Activated T-cell treated with anti-CD3 and anti-CD28 coated beads for 24 hours (primary cell): ENCODE measurements around the gene RNF224.

Experiments used
- DNase-seq: peaks from one replicate; pipeline ENCODE4 v3.0.0-alpha.2; 2020; ENCODE audit warnings: low read depth

RNF224 gene

DNA sequence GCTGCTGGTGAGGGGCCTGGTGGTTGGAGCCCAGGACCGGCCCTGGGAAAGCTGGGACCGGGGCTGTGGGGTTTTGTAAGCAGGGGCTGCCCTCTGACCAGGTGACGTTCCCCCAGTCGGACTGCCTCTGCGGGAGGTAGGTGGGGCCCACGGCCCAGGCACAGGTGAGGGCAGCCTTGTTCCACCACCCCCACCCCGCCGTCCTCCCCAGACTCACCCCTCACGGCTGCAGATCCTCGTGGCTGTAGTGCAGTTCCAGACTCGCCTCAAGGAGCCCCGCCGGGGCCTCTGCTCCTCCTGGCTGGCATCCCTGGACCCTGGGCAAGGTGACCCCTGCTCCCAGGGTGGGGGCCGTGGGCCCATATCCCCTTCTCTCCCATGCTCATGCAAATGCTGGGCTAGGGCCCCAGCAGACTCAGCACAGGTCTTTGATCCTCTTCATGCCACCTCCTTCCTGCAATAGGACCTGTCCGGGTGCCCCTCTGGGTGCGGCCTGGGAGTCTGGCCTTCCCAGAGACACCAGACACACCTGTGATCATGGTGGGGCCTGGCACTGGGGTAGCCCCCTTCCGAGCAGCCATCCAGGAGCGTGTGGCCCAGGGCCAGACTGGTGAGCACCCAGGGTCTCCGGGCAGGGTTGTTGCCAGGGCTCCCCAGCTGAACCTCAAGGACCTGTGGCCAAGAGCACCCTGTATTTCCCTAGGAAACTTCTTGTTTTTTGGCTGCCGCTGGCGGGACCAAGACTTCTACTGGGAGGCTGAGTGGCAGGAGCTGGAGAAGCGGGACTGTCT lies 11.9 kb upstream of the RNF224 start:
- DNase-seq, result no peak

DNA sequence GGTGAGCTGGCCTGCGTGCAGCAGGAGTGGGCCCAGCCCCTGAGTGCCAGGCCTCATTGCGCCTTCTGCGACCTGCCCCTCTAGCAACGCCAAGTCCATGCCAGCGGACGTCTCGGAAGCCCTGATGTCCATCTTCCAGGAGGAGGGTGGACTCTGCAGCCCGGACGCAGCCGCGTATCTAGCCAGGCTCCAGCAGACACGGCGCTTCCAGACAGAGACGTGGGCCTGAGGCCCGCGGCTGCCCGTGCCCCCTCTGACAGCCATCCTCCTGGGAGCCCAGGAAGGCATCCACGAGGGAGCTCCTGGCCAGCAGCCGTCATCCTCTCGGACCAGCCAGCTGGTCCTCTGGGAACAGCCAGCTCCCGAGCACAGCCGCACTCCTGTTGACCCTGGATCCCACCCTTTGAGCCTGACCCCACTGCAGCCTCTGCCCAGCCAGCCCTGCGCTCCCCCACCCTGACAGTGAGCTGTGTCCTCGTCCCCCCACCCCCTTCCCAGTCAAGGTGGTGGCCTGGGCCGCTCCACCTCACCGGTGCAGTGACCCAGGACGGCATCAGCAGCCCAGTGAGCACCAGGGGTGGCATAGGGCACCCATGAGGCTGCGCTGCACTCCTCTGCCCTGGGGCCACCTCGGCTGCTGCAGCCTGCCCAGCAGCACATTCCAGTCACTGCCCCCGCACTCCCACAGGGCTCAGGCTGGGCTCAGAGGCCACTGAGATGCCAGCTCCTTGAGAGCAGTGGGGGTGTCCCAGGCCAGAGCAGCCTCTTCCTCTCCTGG lies 10.9 kb upstream of the RNF224 start:
- DNase-seq, result no peak

DNA sequence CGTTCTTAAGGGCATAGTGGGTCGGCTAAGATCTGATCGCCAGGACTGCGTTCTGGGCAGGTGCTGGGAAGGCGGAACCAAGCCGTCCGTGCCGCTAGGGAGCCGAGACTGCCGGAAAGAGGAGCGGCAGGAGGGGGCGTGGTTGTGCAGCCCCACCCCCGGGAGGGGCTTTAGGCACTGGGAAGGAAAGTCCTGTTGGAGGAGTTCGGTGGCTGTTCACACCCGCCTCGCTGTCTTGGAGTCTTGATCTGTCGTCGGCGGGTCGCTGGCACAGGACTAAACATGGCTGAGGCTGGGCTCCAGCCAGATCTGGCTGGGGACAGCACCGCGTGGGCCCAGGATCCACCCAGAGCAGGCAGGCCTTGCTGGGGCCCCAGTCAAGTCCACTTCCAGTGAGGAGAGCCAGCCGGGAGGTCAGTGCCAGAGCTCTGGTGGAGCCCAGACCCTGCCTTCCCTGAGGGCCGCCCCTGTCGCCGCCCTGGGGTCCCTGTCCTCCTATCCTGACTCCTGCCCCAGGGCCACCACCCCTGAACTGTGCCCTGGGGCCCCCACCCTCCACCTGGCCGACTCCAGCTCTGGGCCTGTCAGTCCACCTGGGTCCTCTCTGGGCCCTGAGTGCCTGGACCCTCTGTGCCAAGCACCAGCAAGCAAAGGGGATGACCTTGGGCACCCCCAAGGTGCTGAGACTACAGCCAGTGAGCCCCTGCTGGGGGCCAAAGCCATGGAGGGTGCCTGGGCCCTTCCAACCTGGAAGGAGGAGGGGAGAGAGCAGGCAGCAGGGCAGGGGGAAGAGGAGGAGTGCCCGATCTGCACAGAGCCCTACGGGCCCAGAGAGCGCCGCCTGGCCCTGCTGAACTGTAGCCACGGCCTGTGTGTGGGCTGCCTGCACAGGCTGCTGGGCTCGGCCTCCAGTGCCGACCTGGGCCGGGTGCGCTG lies 9.8 kb upstream of the RNF224 start:
- DNase-seq, result no peak

DNA sequence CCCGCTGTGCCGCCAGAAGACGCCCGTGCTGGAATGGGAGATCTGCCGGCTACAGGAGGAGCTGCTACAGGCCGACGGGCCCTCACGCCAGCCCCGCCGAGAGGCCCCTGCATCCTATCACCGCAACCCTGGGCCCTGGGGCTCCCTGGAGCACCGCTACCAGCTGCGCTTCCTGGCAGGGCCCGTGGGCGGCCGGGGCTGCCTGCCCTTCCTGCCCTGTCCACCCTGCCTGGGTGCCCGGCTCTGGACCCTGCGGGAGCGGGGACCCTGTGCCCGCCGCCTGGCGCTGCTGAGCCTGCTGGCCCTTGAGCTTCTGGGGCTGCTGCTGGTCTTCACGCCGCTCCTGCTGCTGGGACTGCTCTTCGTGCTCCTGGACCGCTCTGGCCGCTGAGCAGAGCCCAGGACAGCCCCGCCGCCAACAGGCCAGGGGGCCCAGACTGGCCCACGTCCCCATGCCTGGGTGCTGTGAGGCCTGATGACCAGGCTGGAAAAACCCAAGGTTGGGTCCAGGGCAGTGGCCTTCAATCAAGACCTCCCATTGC lies 9.0 kb upstream of the RNF224 start:
- DNase-seq, result no peak

DNA sequence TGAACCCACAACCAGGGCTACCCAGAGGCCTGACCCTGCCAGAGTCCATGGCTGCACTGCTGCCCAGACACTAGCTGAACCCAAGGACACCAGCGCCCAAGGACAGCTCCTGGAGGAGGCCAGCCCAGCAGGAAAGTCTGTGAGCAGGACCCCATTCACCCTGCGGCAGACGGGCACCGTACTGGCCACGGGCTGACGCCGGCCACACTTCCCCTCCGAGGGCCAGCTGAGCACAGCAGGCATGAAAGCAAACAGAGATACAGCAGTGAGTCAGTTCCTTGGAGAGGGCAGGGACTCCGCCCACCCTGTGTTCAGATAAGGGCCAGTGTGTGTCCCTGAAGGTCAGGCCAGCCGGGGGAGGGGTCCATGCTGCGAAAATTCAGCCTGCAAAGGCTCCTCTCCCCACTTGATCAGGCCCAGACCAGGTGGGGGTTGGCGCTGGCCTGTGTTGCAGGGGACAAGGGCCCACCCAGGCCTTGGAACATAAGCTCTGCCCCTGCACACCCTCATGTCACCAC lies 8.5 kb upstream of the RNF224 start:
- no peak for DNase-seq

DNA sequence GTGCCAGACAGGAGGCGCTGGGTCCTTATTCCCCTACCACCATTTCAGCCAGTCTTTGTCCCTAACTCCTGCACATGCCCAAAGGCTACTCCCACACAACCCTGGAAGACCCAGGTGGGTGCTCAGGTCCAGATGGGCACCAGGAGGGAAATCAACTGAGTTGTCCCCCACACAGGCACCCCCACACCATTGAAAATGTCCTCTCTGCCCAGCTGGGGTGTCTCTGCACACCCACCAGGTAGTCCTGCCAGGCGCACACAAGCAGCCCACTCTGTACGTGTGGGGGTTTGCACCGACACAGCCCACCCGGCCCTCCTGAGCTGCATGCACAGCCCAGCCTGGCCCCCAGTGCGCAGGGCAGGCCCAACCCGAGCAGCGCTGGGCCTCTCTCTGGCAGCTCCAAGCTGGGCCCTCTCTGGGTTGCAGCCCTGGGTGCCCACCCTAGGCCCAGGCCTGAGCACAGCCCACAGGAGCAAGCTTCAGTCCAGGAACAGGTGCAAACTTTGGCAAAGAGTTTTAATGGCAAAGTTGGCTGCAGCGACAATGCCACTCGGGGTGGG lies 7.5 kb upstream of the RNF224 start:
- DNase-seq, result no peak

DNA sequence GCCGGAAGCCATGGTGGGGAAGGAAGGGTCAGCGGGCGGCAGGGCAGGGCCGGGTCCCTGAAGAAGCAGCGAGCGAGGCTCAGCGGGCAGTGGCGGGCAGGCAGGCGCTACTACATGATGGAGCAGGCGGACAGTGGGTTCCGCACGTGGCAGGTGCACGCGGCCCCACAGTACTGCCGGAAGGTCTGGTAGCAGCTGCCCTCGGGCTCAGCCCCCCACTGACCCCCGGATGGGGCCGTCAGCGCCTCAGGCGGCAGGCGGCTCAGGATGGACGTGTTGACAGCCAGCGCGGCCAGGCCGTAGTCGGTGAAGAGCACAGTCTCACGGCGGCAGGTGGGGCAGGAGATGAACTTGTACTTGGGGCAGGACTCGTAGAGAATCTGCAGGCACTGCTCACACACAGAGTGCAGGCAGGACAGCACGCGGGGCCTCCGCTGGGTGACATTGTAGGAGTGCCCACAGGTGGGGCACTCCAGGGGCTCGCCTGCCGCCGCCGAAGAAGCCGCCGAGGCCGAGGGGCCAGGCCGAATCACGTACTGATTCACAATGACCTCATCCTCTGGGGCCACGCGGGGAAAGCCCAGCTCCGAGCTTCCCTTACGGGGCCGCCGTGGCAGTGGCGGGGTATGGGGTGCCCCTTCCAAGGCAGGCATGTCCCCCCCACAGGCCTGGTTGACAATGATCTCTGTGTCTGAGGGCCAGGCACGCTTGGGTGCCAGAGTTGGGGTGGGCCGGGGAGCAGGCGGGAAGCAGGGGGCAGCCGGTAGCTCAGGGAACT lies 6.8 kb upstream of the RNF224 start:
- DNase-seq, result no peak

DNA sequence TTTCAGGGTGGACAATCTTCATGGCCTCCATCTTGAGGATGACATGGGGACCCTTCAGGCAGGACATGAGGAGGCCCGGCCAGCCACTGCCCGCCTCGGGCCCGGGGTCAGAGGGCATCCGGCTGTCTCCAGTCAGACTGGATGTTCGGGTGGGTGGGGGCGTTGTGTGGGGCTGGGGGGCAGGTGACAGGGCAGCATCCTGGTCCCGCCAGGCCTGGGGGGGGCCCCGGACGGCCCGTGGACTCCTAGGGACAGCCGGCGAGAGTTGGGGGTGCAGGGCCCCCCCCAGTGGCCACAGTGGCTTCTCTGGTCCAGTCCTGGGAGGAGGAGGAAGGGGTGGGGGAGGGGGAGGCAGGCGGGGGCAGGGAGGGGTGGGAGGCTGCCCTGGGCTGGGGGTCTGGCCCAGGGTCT lies 6.2 kb upstream of the RNF224 start:
- DNase-seq, result no peak

DNA sequence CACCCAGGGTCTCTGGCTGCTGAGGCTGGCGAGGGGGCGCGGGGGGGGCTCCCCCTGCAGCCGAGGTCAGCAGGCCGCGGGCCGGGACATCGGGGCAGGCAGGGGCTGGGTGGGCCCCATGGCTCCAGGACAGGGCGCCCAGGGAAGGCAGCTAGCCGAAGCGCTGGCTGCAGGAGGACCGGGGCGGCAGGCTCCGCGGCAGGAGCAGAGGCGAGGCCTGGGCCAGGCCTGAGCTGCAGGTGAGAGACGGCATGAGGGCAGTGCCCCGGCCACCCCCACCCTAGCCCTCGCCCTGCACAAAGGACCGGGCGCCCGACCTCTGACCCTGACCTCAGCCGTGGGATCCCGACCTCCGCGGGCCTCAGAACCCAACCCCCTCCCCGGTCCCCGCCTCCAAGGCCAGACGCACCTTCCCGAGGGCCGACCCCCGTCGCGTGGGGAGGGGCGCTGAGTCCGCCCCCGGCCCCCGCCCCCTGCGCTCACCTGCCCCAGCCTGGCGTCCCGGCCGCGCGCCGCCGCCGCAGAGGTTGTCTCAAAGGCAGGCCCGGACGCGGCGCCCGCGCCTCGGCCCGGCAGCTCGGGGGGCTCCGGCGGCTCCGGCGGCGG lies 5.7 kb upstream of the RNF224 start:
- no peak for DNase-seq

DNA sequence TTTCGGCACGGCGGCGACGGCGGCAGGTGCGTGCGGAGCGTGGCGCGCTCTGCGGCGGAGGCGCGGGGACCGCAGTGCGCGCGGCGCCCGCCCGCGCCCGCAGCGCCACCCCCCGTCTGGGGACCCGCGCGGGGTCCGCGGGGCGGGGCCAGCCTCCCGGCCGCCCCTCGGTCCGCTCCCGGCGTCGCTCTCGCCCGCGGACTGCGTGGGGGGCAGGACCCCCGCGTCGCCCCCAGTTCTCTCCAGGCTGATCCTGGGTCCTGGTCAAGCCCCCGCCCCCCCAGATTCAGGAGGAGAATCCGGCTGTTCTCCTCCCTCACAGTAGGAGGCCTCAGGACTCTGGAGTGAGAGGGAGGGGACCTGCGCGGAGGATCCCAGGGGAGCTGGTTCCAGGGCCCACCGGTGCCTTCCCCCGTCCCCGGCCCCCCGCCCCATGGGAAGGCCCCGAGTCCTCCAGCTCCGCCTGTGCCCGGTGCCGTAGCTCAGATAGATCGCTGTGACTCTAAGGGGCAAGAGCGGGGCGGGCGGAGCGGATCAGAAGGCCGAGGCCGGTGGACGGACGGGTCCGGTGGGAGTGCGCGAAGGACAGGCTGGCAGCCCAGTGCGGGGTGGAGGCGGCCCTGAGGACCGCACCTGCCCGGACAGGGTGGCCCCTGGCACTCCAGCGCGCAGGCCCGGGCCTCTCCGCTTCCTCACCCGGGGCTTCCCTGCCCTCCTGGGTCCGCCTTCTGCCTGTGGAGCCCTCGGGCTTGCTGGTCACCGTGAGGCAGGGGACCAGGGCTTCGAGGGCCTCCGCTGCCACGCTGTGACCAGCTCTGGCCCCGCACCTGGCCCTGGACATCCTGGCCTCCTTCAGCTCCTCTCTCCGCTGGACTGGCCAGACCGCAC lies 4.9 kb upstream of the RNF224 start, which contains the start of gene RNF208:
TSS of gene RNF208 (minus strand) at position 51 of the 888 bp plus-strand sequence. CDS start 1,028 bp downstream, outside the sequence.
- DNase-seq, result no peak

DNA sequence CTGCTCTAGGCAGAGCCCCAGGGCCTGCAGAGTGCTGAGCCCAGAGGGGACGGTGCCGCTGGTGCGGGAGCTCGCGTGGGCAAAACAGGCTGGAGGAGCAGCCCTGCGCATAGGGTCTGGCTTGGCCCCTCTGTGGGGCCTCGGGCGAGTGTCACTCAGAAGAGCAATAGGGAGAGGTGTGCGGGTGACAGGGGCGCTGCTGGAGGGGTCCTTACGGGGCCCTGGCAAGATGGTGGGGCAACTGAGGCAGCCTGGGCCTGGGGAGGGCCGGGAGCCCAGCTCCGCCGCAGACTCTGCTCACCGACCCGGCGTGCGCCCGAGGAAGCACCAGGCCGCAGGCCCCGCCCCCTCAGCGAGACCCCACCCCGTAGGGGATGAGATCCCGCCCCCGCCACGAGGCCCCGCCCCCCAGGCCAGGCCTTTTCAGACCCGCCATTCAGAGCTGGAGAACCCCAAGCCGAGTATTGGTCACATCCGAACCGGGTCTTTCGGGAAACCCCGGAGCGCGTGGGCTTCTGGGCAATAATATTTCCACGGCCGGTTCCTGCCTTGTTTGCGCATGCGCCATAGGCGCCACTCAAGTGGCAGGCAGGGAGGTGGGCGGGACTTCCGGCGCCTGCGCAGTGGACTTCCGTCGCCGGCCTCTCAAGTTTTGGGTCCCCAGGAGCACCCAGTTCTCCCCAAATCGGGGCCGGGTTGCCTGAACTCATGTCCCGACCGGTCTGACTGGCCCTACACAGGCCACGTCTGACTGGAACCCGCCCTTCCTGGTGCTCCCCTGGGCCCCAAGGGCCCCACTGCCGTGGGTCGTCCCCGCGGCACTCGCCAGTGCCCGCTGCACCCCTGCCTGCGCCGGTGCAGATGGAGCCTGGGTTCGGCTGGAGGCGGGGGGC lies 4.0 kb upstream of the RNF224 start:
- peak; percentile 98 for DNase-seq

DNA sequence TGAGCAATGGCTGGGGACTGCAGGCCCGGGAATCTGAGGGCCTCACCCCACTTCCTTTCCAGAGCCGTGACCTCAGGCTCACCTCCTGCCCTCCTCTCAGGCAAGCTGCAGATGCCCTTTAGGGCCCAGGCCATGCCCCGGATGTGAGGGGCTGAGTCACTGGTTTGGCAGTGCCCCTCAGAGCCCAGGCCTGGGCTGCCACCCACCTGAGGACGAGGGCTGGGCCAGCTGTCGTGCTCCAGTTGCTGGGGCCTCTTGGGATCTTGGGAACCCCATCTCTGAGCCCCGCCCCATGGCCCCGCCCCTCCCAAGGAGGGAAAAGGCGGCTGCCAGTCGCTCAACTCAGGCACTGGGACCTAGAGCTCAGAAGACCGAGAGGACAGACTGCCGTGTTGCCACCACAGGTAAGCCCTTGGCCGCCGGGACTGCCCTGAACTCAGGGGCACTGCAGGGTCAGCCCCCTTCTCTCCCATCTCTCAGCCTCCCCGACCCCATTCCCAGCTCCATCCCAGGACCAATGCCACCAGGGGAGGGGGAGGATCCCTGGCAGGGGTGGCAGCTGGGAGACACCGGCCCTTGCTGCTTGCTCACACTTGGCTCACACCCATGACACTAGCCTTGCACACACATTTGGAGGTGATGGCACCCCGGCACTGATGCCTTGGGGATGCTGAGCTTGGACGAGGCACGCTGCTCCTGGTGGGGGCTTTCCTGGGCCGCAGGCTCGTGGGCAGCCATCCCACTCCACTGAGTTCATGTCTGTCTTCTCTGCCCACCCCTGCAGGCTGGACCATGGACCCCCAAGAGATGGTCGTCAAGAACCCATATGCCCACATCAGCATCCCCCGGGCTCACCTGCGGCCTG lies 2.2 kb upstream of the RNF224 start, which contains the start of gene CYSRT1:
TSS of gene CYSRT1 (plus strand) at position 345 of the 865 bp plus-strand sequence. CDS start at position 793, 448 bp downstream.
- DNase-seq, result no peak

DNA sequence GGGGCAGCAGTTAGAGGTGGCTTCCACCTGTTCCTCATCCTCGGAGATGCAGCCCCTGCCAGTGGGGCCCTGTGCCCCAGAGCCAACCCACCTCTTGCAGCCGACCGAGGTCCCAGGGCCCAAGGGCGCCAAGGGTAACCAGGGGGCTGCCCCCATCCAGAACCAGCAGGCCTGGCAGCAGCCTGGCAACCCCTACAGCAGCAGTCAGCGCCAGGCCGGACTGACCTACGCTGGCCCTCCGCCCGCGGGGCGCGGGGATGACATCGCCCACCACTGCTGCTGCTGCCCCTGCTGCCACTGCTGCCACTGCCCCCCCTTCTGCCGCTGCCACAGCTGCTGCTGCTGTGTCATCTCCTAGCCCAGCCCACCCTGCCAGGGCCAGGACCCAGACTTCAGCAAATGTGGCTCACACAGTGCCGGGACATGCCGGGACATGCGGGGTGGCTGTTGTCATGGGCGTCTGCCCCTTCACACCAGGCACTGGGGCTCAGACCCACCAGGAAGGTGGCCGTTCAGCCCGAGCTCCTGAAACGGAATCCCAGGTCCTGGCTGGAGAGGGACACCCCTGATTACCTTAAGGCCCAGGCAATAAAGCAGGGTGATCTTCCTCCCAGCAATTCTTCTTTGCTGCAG lies 1.5 kb upstream of the RNF224 start:
- no peak for DNase-seq

DNA sequence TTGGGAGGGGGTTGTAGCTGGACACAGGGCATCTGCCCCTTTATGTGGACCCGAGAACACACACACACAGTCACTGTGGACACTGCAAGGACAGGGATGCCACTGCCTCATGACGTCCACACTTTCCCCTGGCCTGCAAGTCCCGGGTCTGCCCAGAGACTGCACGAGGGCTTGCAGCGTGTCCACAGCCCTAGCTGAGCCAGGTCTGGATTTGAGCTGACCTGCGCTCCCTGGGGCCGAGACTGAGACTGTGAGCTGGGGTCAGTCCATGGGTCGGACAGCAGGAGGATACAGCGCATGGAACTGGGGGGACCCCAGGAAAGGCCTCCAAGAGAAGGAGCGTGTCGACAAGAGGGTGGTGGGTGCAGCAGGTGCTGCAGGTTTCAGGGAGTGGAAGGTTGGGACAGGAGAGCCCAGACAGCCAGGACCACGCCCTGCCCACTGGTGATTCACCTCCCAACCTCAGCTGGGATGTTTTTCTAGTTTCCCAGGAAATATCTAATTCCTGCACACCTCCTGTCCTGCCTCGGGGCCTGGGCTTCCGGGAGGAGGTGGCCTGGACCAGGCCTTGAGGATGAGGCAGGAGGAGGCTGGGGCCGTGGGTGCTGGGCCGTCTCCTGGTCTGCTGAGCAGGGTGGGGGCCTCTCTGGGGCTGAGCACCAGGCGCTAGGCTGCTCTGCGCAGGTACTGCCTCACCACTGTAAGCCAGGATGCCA lies 806 bp upstream of the RNF224 start:
- no peak for DNase-seq

DNA sequence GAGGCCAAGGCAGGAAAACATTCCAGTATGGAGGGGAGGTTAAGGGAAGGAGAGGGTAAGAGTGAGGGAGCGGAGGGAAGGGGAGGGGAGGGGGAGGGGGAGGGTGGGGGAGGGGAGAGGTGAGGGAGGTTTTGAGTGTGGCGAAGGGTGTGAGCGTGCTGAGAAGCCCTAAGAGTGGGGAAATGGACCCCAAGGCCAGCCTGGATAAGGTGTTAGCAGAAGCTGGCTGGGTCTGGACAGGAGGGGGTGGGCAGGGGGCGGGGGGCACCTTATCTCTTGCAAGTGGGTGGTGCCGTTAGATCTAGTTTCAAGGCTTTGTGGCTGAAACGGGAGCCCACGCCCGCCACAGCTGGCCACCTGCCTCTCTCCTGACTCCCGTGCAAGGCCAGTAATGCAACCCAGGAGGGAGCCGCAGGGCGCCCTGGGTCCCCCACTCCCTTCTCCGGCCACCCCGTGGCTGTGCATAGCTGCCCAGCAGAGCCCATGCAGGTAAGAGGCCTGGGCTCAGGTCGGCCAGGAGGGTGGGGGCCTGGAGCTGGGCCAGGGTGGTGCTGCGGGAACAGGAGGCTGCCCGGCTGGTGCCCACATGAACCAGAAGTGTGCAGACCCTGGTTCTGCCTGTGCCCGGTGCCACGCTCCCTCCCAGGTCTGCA lies 677 bp downstream of the RNF224 start:
- DNase-seq, result no peak
